Activated CD4-positive, alpha-beta memory T cell treated with anti-CD3 and anti-CD28 coated beads, Interleukin-2, amount 10 ng/mL, durations not matched to agents 7 days and 5 days (primary cell): ENCODE results near the gene FAM20C. TPM values are rescaled to one million over a fixed set of nuclear protein-coding genes. Genes with fewer than 3 reads are reported as not detected.

ENCODE experiments used
- CTCF ChIA-PET: fragments of 350-600 bp; sonication (Branson Sonifier 250); formaldehyde crosslinking; loops from one replicate; lab custom pipeline; 2021; ENCODE audit warnings: antibody characterized with exemption, inconsistent platforms; lab: Charles Lee
- POLR2A ChIA-PET: fragments of 350-600 bp; sonication (Branson Sonifier 250); formaldehyde crosslinking; loops from one replicate; lab custom pipeline; 2021; ENCODE audit warnings: antibody characterized with exemption; lab: Charles Lee
- DNase-seq: peaks from one replicate; pipeline ENCODE4 v3.0.0-alpha.2; 2020
- H3K27ac Mint-ChIP-seq: one replicate; pipeline ENCODE4 v1.8.0; 2021; ENCODE audit warnings: mild to moderate bottlenecking, mixed read lengths
- H3K27me3 Mint-ChIP-seq: one replicate; pipeline ENCODE4 v1.8.0; 2021; ENCODE audit warnings: mixed read lengths
- H3K36me3 Mint-ChIP-seq: one replicate; pipeline ENCODE4 v1.8.0; 2021; ENCODE audit warnings: low read depth, mixed read lengths
- H3K4me1 Mint-ChIP-seq: one replicate; pipeline ENCODE4 v1.8.0; 2021; ENCODE audit warnings: mixed read lengths
- H3K4me3 Mint-ChIP-seq: one replicate; pipeline ENCODE4 v1.8.0; 2021; ENCODE audit warnings: mild to moderate bottlenecking, mixed read lengths
- H3K9me3 Mint-ChIP-seq: one replicate; pipeline ENCODE4 v1.8.0; 2021; ENCODE audit warnings: mixed read lengths
- total RNA-seq, 2 experiments: library from RNA; stranded (reverse); gene quantifications; one replicate each; pipeline ENCODE4 v1.2.3, GENCODE V29; 2021

FAM20C gene
- total RNA-seq, 2 experiments from 2014 or later, result 0.13 TPM; not detected in 1

DNA sequence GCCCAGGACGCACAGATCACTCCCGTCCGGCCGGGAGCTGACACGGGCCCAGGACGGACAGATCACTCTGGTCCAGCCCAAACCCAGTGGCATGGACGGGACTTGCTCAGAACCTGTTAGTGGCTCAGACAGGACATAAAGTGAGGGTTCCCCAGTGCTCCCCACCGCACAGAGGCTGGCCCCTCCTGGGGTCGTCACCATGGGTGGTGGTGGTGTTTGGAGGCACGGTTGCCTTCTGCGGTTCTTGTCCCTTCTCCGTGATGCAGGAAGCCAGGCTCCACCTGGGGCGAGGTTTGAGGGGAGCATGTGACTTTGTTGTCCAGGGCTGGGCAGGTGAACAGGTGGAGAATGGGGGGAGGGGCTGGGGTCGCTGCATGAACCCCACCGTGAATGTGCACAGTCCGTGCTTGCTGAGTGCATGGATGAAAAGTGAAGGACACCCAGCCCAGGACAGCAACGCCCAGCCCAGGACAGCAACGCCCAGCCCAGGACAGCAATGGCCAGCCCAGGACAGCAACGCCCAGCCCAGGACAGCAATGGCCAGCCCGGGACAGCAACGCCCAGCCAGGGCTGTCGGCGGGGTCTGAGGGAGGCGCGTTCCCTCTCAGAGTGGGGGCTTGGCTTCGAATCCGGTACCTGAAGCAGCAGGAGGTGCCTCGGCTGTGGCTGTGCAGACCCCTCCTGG is 26.7 kb downstream of the FAM20C start:
- no peaks in the 10 kb centered on the region for H3K27me3 Mint-ChIP-seq
- CTCF ChIA-PET, result no interaction called here
- no peak overlapping the region for H3K4me3 Mint-ChIP-seq
- no peak overlapping the region for H3K27ac Mint-ChIP-seq
- no peaks in the 10 kb centered on the region for H3K4me1 Mint-ChIP-seq
- H3K36me3 Mint-ChIP-seq, result no peaks in the 10 kb centered on the region
- POLR2A ChIA-PET, result no interaction called here
- no peak for DNase-seq
- no peaks in the 10 kb centered on the region for H3K9me3 Mint-ChIP-seq

- Mint-ChIP-seq H3K4me3 (no peak overlapping the region), H3K27ac (no peak overlapping the region), H3K36me3 (no peaks in the 10 kb centered on the region), H3K4me1 (no peaks in the 10 kb centered on the region), H3K9me3 (no peaks in the 10 kb centered on the region), H3K27me3 (no peaks in the 10 kb centered on the region)
- CTCF ChIA-PET, result no interaction called here
- no peak for DNase-seq
- POLR2A ChIA-PET, result no interaction called here
These were observed 27.3 kb downstream of the FAM20C start for GRCh38 chr7:219581-220150.

- CTCF ChIA-PET, result no interaction called here
- POLR2A ChIA-PET, result no interaction called here
- no peak overlapping the region for H3K27ac Mint-ChIP-seq
- no peak for DNase-seq
- no peaks in the 10 kb centered on the region for H3K36me3 Mint-ChIP-seq
- H3K4me1 Mint-ChIP-seq, result no peaks in the 10 kb centered on the region
- no peaks in the 10 kb centered on the region for H3K27me3 Mint-ChIP-seq
- no peak overlapping the region for H3K4me3 Mint-ChIP-seq
- no peaks in the 10 kb centered on the region for H3K9me3 Mint-ChIP-seq
These were observed 27.9 kb downstream of the FAM20C start for GRCh38 chr7:220151-220841.

GRCh38 chr7:221978-222715 is 29.8 kb downstream of the FAM20C start:
- no peak for DNase-seq
- Mint-ChIP-seq H3K27me3 (no peaks in the 10 kb centered on the region), H3K27ac (no peak overlapping the region), H3K4me3 (no peak overlapping the region), H3K36me3 (no peaks in the 10 kb centered on the region), H3K9me3 (no peaks in the 10 kb centered on the region), H3K4me1 (no peaks in the 10 kb centered on the region)
- POLR2A ChIA-PET, result no interaction called here
- CTCF ChIA-PET, result no interaction called here

GRCh38 chr7:222716-223041 is 30.3 kb downstream of the FAM20C start:
- Mint-ChIP-seq H3K9me3 (no peaks in the 10 kb centered on the region), H3K27ac (no peak overlapping the region), H3K4me3 (no peak overlapping the region), H3K27me3 (no peaks in the 10 kb centered on the region), H3K36me3 (no peaks in the 10 kb centered on the region), H3K4me1 (no peaks in the 10 kb centered on the region)
- CTCF ChIA-PET, result no interaction called here
- POLR2A ChIA-PET, result no interaction called here
- DNase-seq, result no peak

GRCh38 chr7:223118-223800 is 30.9 kb downstream of the FAM20C start:
- Mint-ChIP-seq H3K4me1 (no peaks in the 10 kb centered on the region), H3K36me3 (no peaks in the 10 kb centered on the region), H3K9me3 (no peaks in the 10 kb centered on the region), H3K27ac (no peak overlapping the region), H3K4me3 (no peak overlapping the region), H3K27me3 (no peaks in the 10 kb centered on the region)
- CTCF ChIA-PET, result no interaction called here
- POLR2A ChIA-PET, result no interaction called here
- no peak for DNase-seq

GRCh38 chr7:223861-224260 is 31.5 kb downstream of the FAM20C start:
- CTCF ChIA-PET, result no interaction called here
- Mint-ChIP-seq H3K4me1 (no peaks in the 10 kb centered on the region), H3K9me3 (no peaks in the 10 kb centered on the region), H3K27ac (no peak overlapping the region), H3K36me3 (no peaks in the 10 kb centered on the region), H3K27me3 (no peaks in the 10 kb centered on the region), H3K4me3 (no peak overlapping the region)
- DNase-seq, result no peak
- POLR2A ChIA-PET, result no interaction called here

GRCh38 chr7:226281-226895 is 34.0 kb downstream of the FAM20C start:
- DNase-seq, result no peak
- Mint-ChIP-seq H3K4me1 (no peaks in the 10 kb centered on the region), H3K9me3 (no peaks in the 10 kb centered on the region), H3K36me3 (no peaks in the 10 kb centered on the region), H3K27me3 (no peaks in the 10 kb centered on the region), H3K27ac (no peak overlapping the region), H3K4me3 (no peak overlapping the region)
- POLR2A ChIA-PET, result no interaction called here
- CTCF ChIA-PET, result no interaction called here

GRCh38 chr7:227926-228325 is 35.6 kb downstream of the FAM20C start:
- no peak overlapping the region for H3K4me3 Mint-ChIP-seq
- H3K27ac Mint-ChIP-seq, result no peak overlapping the region

DNA sequence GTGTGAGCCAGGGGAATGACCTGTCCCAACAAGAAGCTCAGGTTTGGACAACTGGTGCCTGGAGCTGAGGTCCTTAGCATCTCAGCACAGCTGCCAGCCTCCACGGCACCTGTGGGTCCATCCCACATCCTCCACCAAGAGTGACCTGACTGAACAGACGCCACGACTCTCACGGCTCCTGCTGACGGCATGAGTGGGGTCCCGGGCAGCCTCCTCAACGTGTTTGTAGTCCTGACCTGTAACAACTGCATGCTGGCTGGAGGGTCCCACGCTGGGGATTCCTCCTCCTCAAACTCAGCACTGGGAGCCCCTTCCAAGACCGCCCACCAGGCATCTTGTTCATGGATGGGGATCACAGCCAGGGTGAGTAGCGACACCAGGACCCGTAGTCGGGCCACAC is 36.2 kb downstream of the FAM20C start:
- Mint-ChIP-seq H3K9me3 (no peaks in the 10 kb centered on the region), H3K27ac (no peak overlapping the region), H3K4me1 (no peaks in the 10 kb centered on the region), H3K27me3 (no peaks in the 10 kb centered on the region), H3K4me3 (no peak overlapping the region), H3K36me3 (no peaks in the 10 kb centered on the region)
- ChIA-PET CTCF (no interaction called here), POLR2A (no interaction called here)
- DNase-seq, result no peak

More at GRCh38 chr7:227926-228325, 35.6 kb downstream of the FAM20C start:
- Mint-ChIP-seq H3K4me1 (no peaks in the 10 kb centered on the region), H3K9me3 (no peaks in the 10 kb centered on the region), H3K27me3 (no peaks in the 10 kb centered on the region), H3K36me3 (no peaks in the 10 kb centered on the region)
- CTCF ChIA-PET, result no interaction called here
- POLR2A ChIA-PET, result no interaction called here
- no peak for DNase-seq

- Mint-ChIP-seq H3K27me3 (no peaks in the 10 kb centered on the region), H3K9me3 (no peaks in the 10 kb centered on the region), H3K27ac (no peak overlapping the region), H3K4me1 (no peaks in the 10 kb centered on the region), H3K4me3 (no peak overlapping the region), H3K36me3 (no peaks in the 10 kb centered on the region)
- ChIA-PET POLR2A (no interaction called here), CTCF (no interaction called here)
- DNase-seq, result no peak
These were observed 37.0 kb downstream of the FAM20C start for GRCh38 chr7:229184-229964.

DNA sequence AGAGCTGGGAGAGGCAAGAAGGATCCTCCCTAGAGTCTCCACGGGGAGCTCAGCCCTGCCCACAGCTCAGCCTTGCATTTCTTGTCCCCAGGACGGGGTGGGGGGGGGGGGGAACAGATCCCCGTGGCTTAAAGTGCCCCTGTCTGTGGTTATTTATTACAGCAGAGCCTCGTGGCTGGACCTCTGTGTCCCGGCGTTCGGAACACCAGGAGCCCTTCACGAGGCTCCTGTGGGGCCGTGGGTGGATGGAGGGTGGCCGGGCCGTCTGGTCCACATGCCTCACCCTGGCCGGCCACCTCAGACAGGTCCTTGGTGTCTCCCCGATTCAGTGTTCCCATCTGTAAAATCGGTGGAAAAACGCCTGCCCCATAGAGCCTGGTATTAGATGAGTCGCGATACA is 37.9 kb downstream of the FAM20C start:
- H3K9me3 Mint-ChIP-seq, result no peaks in the 10 kb centered on the region
- ChIA-PET POLR2A (no interaction called here), CTCF (no interaction called here)
- H3K27me3 Mint-ChIP-seq, result no peaks in the 10 kb centered on the region
- DNase-seq, result no peak
- H3K4me1 Mint-ChIP-seq, result no peaks in the 10 kb centered on the region
- H3K4me3 Mint-ChIP-seq, result no peak overlapping the region
- H3K27ac Mint-ChIP-seq, result no peak overlapping the region
- no peaks in the 10 kb centered on the region for H3K36me3 Mint-ChIP-seq
